Measurements from ENCODE around the gene CA4. TPM values are rescaled to one million over a fixed set of nuclear protein-coding genes. Genes with fewer than 3 reads are reported as not detected.
A peak's percentile ranks its signal among the peaks of the same experiment; 100 is the strongest.

Gene CA4
- total RNA-seq, 1 donor from 2014 or later = not detected

DNA sequence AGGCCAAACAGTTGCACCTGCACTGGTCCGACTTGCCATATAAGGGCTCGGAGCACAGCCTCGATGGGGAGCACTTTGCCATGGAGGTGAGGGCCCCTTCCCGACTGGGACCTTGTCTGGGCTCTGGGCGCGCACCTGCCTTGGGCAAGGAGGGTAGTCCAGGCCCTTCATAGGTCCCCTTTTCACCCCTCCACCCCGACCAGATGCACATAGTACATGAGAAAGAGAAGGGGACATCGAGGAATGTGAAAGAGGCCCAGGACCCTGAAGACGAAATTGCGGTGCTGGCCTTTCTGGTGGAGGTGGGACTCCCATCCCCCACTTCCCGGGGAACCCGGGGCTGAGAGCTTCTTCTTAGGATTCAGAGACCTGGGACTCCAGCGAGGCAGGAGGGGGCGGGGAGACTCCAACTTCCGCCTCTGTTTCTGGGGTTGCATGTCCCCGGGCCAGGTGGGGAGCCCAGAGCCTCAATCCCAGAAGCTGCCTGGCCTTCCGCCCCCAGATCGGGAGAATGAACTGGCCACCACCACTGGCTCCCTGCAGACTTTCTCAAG lies 7.8 kb downstream of the CA4 start:
- no peak overlapping the region for H3K27ac Mint-ChIP-seq (ENCODE audit: unreplicated experiment)
- H3K36me3 Mint-ChIP-seq (ENCODE audit: low read depth) = no peaks in the 10 kb centered on the region
- H3K9me3 Mint-ChIP-seq (ENCODE audit: low read depth) = no peaks in the 10 kb centered on the region
- peaks cover 13% of the 10 kb centered on the region for H3K27me3 Mint-ChIP-seq (ENCODE audit: low read depth)
- TF ChIP-seq, protein P1, sequence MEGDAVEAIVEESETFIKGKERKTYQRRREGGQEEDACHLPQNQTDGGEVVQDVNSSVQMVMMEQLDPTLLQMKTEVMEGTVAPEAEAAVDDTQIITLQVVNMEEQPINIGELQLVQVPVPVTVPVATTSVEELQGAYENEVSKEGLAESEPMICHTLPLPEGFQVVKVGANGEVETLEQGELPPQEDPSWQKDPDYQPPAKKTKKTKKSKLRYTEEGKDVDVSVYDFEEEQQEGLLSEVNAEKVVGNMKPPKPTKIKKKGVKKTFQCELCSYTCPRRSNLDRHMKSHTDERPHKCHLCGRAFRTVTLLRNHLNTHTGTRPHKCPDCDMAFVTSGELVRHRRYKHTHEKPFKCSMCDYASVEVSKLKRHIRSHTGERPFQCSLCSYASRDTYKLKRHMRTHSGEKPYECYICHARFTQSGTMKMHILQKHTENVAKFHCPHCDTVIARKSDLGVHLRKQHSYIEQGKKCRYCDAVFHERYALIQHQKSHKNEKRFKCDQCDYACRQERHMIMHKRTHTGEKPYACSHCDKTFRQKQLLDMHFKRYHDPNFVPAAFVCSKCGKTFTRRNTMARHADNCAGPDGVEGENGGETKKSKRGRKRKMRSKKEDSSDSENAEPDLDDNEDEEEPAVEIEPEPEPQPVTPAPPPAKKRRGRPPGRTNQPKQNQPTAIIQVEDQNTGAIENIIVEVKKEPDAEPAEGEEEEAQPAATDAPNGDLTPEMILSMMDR (IDR thresholded peaks at IDR 0.05) = no peak
- no peak overlapping the region for H3K4me3 Mint-ChIP-seq (ENCODE audit: unreplicated experiment)
- DNase-seq (ENCODE audit: low spot score) = peak; percentile 72
- H3K4me1 Mint-ChIP-seq (ENCODE audit: low read depth) = peaks cover 19% of the 10 kb centered on the region

GRCh38 chr17:60158751-60159478 lies 9.1 kb downstream of the CA4 start:
- Mint-ChIP-seq H3K4me1 (ENCODE audit: low read depth) (peaks cover 13% of the 10 kb centered on the region), H3K36me3 (ENCODE audit: low read depth) (no peaks in the 10 kb centered on the region)

GRCh38 chr17:60159479-60159866 lies 9.7 kb downstream of the CA4 start:
- H3K27me3 Mint-ChIP-seq (ENCODE audit: low read depth) = peaks cover 11% of the 10 kb centered on the region
- H3K4me1 Mint-ChIP-seq (ENCODE audit: low read depth) = peaks cover 9% of the 10 kb centered on the region
- DNase-seq (ENCODE audit: low spot score) = no peak

More at GRCh38 chr17:60158751-60159478, 9.1 kb downstream of the CA4 start:
- H3K9me3 Mint-ChIP-seq (ENCODE audit: low read depth) = no peaks in the 10 kb centered on the region
- H3K27me3 Mint-ChIP-seq (ENCODE audit: low read depth) = peaks cover 11% of the 10 kb centered on the region
- no peak overlapping the region for H3K27ac Mint-ChIP-seq (ENCODE audit: unreplicated experiment)
- H3K4me3 Mint-ChIP-seq (ENCODE audit: unreplicated experiment) = no peak overlapping the region
- DNase-seq (ENCODE audit: low spot score) = no peak
- TF ChIP-seq, protein P1 (IDR thresholded peaks at IDR 0.05) = no peak

DNA sequence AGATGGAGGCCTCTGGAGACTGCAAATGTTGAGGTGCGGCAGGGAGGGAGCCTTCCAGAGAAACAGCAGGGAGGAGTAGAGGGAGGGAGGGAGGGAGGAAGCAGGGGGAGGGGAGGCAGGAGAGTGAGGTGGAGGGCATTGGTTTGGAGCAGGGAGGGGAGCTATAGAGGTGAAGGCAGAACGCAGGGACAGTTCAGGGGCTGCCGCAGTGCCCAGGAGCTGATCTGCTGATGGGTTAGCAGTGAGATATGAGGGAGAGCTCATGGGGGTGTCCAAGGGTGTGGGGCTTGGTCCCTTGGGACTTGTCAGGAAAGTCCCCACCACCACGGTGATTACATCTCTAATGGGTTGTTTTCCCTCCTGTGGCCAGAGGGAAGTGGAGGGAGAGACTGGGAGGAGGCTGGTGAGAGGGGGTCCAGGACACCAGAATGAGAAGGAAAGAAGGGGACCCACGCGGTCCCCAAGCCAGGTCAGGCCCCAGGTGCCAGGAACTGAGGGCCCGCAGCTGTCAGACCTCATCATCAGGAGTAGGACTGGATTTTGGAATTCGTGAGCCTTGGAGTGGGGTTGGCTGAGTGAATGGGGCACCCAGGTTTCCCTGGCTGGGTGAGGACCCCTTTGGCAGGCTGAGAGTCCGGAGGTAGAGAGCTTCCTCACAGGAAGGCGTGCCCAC lies 11.2 kb downstream of the CA4 start:
- peaks cover 9% of the 10 kb centered on the region for H3K27me3 Mint-ChIP-seq (ENCODE audit: low read depth)
- peaks cover 2% of the 10 kb centered on the region for H3K4me1 Mint-ChIP-seq (ENCODE audit: low read depth)
- no peak overlapping the region for H3K27ac Mint-ChIP-seq (ENCODE audit: unreplicated experiment)
- TF ChIP-seq, protein P1 (IDR thresholded peaks at IDR 0.05) = no peak
- no peaks in the 10 kb centered on the region for H3K9me3 Mint-ChIP-seq (ENCODE audit: low read depth)
- no peak overlapping the region for H3K4me3 Mint-ChIP-seq (ENCODE audit: unreplicated experiment)
- DNase-seq (ENCODE audit: low spot score) = no peak
- no peaks in the 10 kb centered on the region for H3K36me3 Mint-ChIP-seq (ENCODE audit: low read depth)

More at GRCh38 chr17:60159479-60159866, 9.7 kb downstream of the CA4 start:
- Mint-ChIP-seq H3K27ac (ENCODE audit: unreplicated experiment) (no peak overlapping the region), H3K9me3 (ENCODE audit: low read depth) (no peaks in the 10 kb centered on the region), H3K4me3 (ENCODE audit: unreplicated experiment) (no peak overlapping the region), H3K36me3 (ENCODE audit: low read depth) (no peaks in the 10 kb centered on the region)
- TF ChIP-seq, protein P1 (IDR thresholded peaks at IDR 0.05) = no peak

DNA sequence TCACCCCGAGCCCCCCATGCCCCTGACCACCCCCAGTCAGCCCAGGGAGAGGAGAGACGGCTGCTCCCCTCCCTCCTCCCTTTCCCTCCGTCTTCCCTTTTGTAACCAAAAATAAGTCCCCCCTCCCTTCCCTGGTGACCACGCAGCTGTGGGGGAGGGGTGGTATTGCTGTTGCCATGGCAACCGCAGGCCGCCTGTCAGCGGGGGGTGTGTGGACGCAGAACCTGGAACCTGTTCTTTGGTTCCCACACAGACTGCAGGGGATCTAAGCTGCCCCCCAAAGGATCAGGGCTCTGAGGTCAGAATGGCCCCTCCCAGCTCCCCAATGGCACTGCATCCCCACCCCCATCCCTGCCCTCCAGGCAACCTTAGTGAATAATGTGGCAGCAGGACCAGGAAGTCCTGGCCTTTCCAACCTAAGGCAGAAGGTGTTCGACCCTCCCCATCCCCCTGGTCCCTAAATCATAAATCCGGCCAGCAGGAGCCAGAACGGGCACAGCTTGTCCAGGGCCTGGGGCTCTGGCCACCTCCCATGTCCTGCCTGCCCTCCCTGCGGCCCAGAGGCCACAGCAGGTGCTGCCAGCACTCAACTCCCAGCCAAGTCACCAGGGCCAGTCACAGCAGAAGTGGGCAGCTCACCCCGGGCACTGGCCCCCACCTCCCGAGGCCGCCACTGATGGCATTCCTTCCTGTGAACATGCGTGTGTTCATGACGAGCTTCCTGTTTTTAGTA lies 12.0 kb downstream of the CA4 start:
- peaks cover 8% of the 10 kb centered on the region for H3K27me3 Mint-ChIP-seq (ENCODE audit: low read depth)
- no peak for DNase-seq (ENCODE audit: low spot score)
- H3K4me3 Mint-ChIP-seq (ENCODE audit: unreplicated experiment) = no peak overlapping the region
- H3K4me1 Mint-ChIP-seq (ENCODE audit: low read depth) = peaks cover 2% of the 10 kb centered on the region
- H3K27ac Mint-ChIP-seq (ENCODE audit: unreplicated experiment) = no peak overlapping the region
- no peaks in the 10 kb centered on the region for H3K36me3 Mint-ChIP-seq (ENCODE audit: low read depth)
- H3K9me3 Mint-ChIP-seq (ENCODE audit: low read depth) = no peaks in the 10 kb centered on the region
- TF ChIP-seq, protein P1 (IDR thresholded peaks at IDR 0.05) = no peak

All from chondrocyte (in vitro differentiated cells).